Measurements from ENCODE around the gene HOXD13. TPM values are rescaled to one million over a fixed set of nuclear protein-coding genes. Genes with fewer than 3 reads are reported as not detected.
A peak's percentile ranks its signal among the peaks of the same experiment; 100 is the strongest.

Gene HOXD13
- total and polyA plus RNA-seq, 2 donors (not counting 1 experiment from before 2014, with no cell fraction given) = not detected

DNA sequence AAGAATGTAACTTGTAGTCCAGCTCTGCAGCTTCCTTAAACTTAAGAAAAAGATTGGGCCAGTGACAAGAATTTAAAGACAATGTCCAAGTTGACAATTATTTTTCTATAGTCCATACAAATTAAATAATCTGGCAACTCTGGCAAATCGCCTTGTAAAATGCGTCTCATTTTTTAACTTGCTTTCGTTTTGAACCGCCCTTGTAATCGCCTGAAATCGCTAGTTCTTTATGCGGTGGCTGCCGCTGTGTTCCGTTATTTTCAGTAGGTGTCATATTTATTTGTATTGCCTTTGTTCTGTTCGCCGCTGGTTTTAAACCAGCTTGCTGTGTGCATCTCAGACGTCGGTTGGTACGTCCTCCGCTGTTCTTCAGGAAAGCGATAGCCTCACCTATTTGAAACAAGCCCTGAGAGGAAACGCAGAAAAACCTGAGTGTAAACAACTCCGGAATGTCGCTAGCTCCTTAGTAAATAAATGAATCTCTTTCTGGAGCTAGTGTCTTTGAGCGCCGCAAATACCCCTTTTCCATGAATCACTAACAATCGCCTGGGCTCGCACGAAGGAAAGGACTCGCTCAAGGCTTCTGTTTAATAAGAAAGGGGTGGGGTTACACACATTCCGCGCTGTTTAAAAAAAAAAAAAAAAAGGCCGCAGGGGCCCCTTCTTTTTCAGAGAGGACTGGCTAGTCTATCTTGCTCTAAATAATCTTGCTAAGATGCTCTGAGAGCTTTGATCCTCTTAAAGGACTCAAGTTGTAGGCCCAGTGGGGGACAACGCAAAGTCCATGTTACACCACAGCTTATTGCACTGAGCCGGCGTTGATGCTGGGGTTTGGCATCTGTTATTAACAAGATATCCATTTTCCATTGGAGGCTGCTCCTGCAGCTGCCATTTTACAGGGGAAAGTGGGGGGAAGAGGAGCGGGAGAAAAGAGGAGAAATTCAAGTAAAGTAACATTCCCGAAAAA, 40.0 kb downstream of the HOXD13 start:
- Mint-ChIP-seq H3K4me3 (peak overlapping the region; percentile 84), H3K4me1 (peaks cover 36% of the 10 kb centered on the region), H3K27me3 (peaks cover 74% of the 10 kb centered on the region), H3K27ac (no peak overlapping the region), H3K9me3 (ENCODE audit: insufficient read depth) (no peaks in the 10 kb centered on the region)
- no peaks in the 10 kb centered on the region for H3K36me3 ChIP-seq (replicated peaks in 1 of 2; ENCODE audit: control extremely low read depth in 1 of 2, control insufficient read depth in 1 of 2, extremely low read depth in 1 of 2, insufficient read depth in 2 of 2, low read length in 1 of 2)
- intact Hi-C loops (cut with micrococcal nuclease) = loop anchor here (5.0 kb wide), 1 partner anchor 55 kb away; no protein-coding TSS in a partner anchor
- peak overlapping the region; percentile 9 for H2AFZ ChIP-seq (ENCODE audit: insufficient read depth, low read depth, low read length, poor library complexity, severe bottlenecking)
- no peaks in the 10 kb centered on the region for H3K79me2 ChIP-seq (ENCODE audit: control insufficient read depth, insufficient read depth, low read length)
- 9% methylated on average over 18 of the region's 33 CpGs for WGBS (ENCODE audit: insufficient coverage)
- DNase-seq (peak; percentile 51), ATAC-seq (ENCODE audit: low read depth) (no peak)
- peaks cover 0 to 25% (median 0%) of the 10 kb centered on the region in 3 donors for H3K9me3 ChIP-seq (ENCODE audit: control extremely low read depth in 1 of 3, control insufficient read depth in 2 of 3, insufficient read depth in 1 of 3, low read length in 2 of 3)
- TF ChIP-seq CTCF (IDR thresholded peaks at IDR 0.05) (no peak), EZH2 (IDR thresholded peaks at IDR 0.05; ENCODE audit: borderline replicate concordance, insufficient read depth, low read depth, low read length, poor library complexity, severe bottlenecking) (peak; percentile 67)
- H3K4me2 ChIP-seq (replicated peaks; ENCODE audit: low read depth, low read length, poor library complexity, severe bottlenecking) = peak overlapping the region; percentile 57
- ChIA-PET CTCF (interaction anchor here (0.7 to 3.3 kb wide), 9 partner anchors 8 to 519 kb away, joined by 3 to 15 read pairs (median 6); partner anchors contain the start of gene HOXD12), POLR2A (no interaction called here)
- peaks cover 33 to 52% of the 10 kb centered on the region in 2 donors for H3K4me1 ChIP-seq (ENCODE audit: control insufficient read depth in 2 of 2, insufficient read depth in 2 of 2, low read length in 2 of 2)
- H3K9ac ChIP-seq (ENCODE audit: low read length) = peak overlapping the region; percentile 35
- H4K20me1 ChIP-seq (ENCODE audit: control insufficient read depth, insufficient read depth, low read length, poor library complexity, severe bottlenecking) = no peaks in the 10 kb centered on the region
- H3K27me3 ChIP-seq (replicated peaks in 1 of 4; ENCODE audit: control extremely low read depth in 1 of 4, control insufficient read depth in 3 of 4, insufficient read depth in 4 of 4, low read length in 3 of 4) = peaks cover 0 to 86% (median 76%) of the 10 kb centered on the region in 4 experiments
- peak overlapping the region in 4 of 5 experiments; percentile 2 to 54 (median 18) for H3K4me3 ChIP-seq (ENCODE audit: control extremely low read depth in 1 of 5, extremely low read depth in 1 of 5, insufficient read depth in 1 of 5, low read depth in 2 of 5, low read length in 4 of 5)
- H3K27ac ChIP-seq (ENCODE audit: low read length in 2 of 2) = no peak overlapping the region

Data from B cell (primary cell).